ENCODE results near the gene CFAP57.

CFAP57 gene

GRCh38 chr1:43144237-43144636, 27.9 kb upstream of the CFAP57 start:
- CTCF ChIA-PET, result no interaction called here
- TF ChIP-seq CTBP1 (IDR thresholded peaks at IDR 0.05; ENCODE audit: borderline replicate concordance), result no peak
- TF ChIP-seq FOXK2 (IDR thresholded peaks at IDR 0.05), result no peak
- TF ChIP-seq ZNF384 (IDR thresholded peaks at IDR 0.05), result no peak
- no peak for TF ChIP-seq FOXA1 (IDR thresholded peaks at IDR 0.05)
- no peak for TF ChIP-seq FOXM1 (IDR thresholded peaks at IDR 0.05; ENCODE audit: borderline replicate concordance)
- TF ChIP-seq BHLHE40 (IDR thresholded peaks at IDR 0.05; ENCODE audit: borderline replicate concordance), result no peak
- TF ChIP-seq TARDBP (IDR thresholded peaks at IDR 0.05), result no peak
- no peak for TF ChIP-seq LEF1 (IDR thresholded peaks at IDR 0.05; ENCODE audit: borderline replicate concordance)
- no peak for TF ChIP-seq L3MBTL2 (conservative IDR thresholded peaks at IDR 0.05)
- TF ChIP-seq SP1 (IDR thresholded peaks at IDR 0.05), result no peak
- TF ChIP-seq ELF4 (IDR thresholded peaks at IDR 0.05), result no peak
- POLR2A ChIA-PET, result no interaction called here
- no peak for DNase-seq (ENCODE audit: extremely low spot score)

- DNase-seq (ENCODE audit: extremely low spot score), result peak; percentile 79
- ChIA-PET CTCF (no interaction called here), POLR2A (no interaction called here)
- TF ChIP-seq ARNT (IDR thresholded peaks at IDR 0.05) (no peak), L3MBTL2 (conservative IDR thresholded peaks at IDR 0.05) (no peak), BHLHE40 (IDR thresholded peaks at IDR 0.05; ENCODE audit: borderline replicate concordance) (no peak), ELF4 (IDR thresholded peaks at IDR 0.05) (no peak), FOXM1 (IDR thresholded peaks at IDR 0.05; ENCODE audit: borderline replicate concordance) (no peak), SUZ12 (IDR thresholded peaks at IDR 0.05) (no peak), HDGF (IDR thresholded peaks at IDR 0.05; ENCODE audit: borderline replicate concordance) (no peak), NFRKB (IDR thresholded peaks at IDR 0.05) (no peak), LEF1 (IDR thresholded peaks at IDR 0.05; ENCODE audit: borderline replicate concordance) (no peak), ZNF384 (IDR thresholded peaks at IDR 0.05) (no peak), CTBP1 (IDR thresholded peaks at IDR 0.05; ENCODE audit: borderline replicate concordance) (no peak), FOXK2 (IDR thresholded peaks at IDR 0.05) (no peak), TARDBP (IDR thresholded peaks at IDR 0.05) (no peak), SP1 (IDR thresholded peaks at IDR 0.05) (no peak)
These were observed 24.4 kb upstream of the CFAP57 start for GRCh38 chr1:43147625-43148327.

GRCh38 chr1:43149889-43150288, 22.2 kb upstream of the CFAP57 start:
- DNase-seq (ENCODE audit: extremely low spot score), result no peak
- ChIA-PET CTCF (no interaction called here), POLR2A (interaction anchor here (1.3 kb wide), 1 partner anchor 383 kb away, joined by 3 read pairs; the partner anchor contains the start of genes C1orf50 and P3H1)
- TF ChIP-seq NFRKB (IDR thresholded peaks at IDR 0.05), result no peak
- no peak for TF ChIP-seq ARNT (IDR thresholded peaks at IDR 0.05)
- no peak for TF ChIP-seq L3MBTL2 (conservative IDR thresholded peaks at IDR 0.05)
- TF ChIP-seq PKNOX1 (IDR thresholded peaks at IDR 0.05), result no peak
- no peak for TF ChIP-seq SUZ12 (IDR thresholded peaks at IDR 0.05)
- TF ChIP-seq FOXA1 (IDR thresholded peaks at IDR 0.05), result no peak

- TF ChIP-seq LEF1 (IDR thresholded peaks at IDR 0.05; ENCODE audit: borderline replicate concordance) (no peak), TARDBP (IDR thresholded peaks at IDR 0.05) (no peak), ARNT (IDR thresholded peaks at IDR 0.05) (no peak), SP1 (IDR thresholded peaks at IDR 0.05) (no peak), ZNF384 (IDR thresholded peaks at IDR 0.05) (no peak), FOXM1 (IDR thresholded peaks at IDR 0.05; ENCODE audit: borderline replicate concordance) (no peak), PKNOX1 (IDR thresholded peaks at IDR 0.05) (no peak), NFRKB (IDR thresholded peaks at IDR 0.05) (no peak), SUZ12 (IDR thresholded peaks at IDR 0.05) (no peak)
- ChIA-PET CTCF (no interaction called here), POLR2A (no interaction called here)
- DNase-seq (ENCODE audit: extremely low spot score), result no peak
These were observed 19.3 kb upstream of the CFAP57 start for GRCh38 chr1:43152866-43153265.

GRCh38 chr1:43153443-43153842, 18.7 kb upstream of the CFAP57 start:
- POLR2A ChIA-PET, result no interaction called here
- CTCF ChIA-PET, result no interaction called here
- TF ChIP-seq LEF1 (IDR thresholded peaks at IDR 0.05; ENCODE audit: borderline replicate concordance) (no peak), BHLHE40 (IDR thresholded peaks at IDR 0.05; ENCODE audit: borderline replicate concordance) (no peak)

GRCh38 chr1:43156026-43156425, 16.1 kb upstream of the CFAP57 start:
- no peak for TF ChIP-seq ARNT (IDR thresholded peaks at IDR 0.05)
- ChIA-PET CTCF (no interaction called here), POLR2A (no interaction called here)
- no peak for DNase-seq (ENCODE audit: extremely low spot score)

More at GRCh38 chr1:43153443-43153842, 18.7 kb upstream of the CFAP57 start:
- DNase-seq (ENCODE audit: extremely low spot score), result no peak

- CTCF ChIA-PET, result no interaction called here
- DNase-seq (ENCODE audit: extremely low spot score), result no peak
- no peak for TF ChIP-seq FOXM1 (IDR thresholded peaks at IDR 0.05; ENCODE audit: borderline replicate concordance)
- TF ChIP-seq FOXA1 (IDR thresholded peaks at IDR 0.05), result no peak
- TF ChIP-seq ELF4 (IDR thresholded peaks at IDR 0.05), result no peak
- TF ChIP-seq L3MBTL2 (conservative IDR thresholded peaks at IDR 0.05), result no peak
- no peak for TF ChIP-seq NFRKB (IDR thresholded peaks at IDR 0.05)
- no peak for TF ChIP-seq TARDBP (IDR thresholded peaks at IDR 0.05)
- TF ChIP-seq PKNOX1 (IDR thresholded peaks at IDR 0.05), result no peak
- TF ChIP-seq CTBP1 (IDR thresholded peaks at IDR 0.05; ENCODE audit: borderline replicate concordance), result no peak
- no peak for TF ChIP-seq FOXK2 (IDR thresholded peaks at IDR 0.05)
- POLR2A ChIA-PET, result no interaction called here
These were observed 7.0 kb upstream of the CFAP57 start for GRCh38 chr1:43165162-43165561.
